ENCODE results near the gene SYT9. TPM values are rescaled to one million over a fixed set of nuclear protein-coding genes. Genes with fewer than 3 reads are reported as not detected.
A peak's percentile ranks its signal among the peaks of the same experiment; 100 is the strongest.

Gene SYT9
- total and polyA plus RNA-seq, 12 donors = 0.01 to 0.66 (median 0.32) TPM; not detected in 3

- Histone ChIP-seq H3K9me3 (no peaks in the 10 kb centered on the region), H3K27me3 (no peaks in the 10 kb centered on the region), H3K36me3 (no peaks in the 10 kb centered on the region), H3K4me3 (no peak overlapping the region), H3K27ac (no peak overlapping the region), H3K4me1 (no peaks in the 10 kb centered on the region)
- ATAC-seq (no peak), DNase-seq (no peak)
- no peak for TF ChIP-seq CTCF (IDR thresholded peaks at IDR 0.05)
- intact Hi-C loops (cut with DNase I) = no loop called here
- 67 to 73% methylated on average over 2 of the region's 2 CpGs for WGBS, 2 donors
These were observed 215.9 kb downstream of the SYT9 start for GRCh38 chr11:7467652-7468051.

GRCh38 chr11:7469351-7469865 lies 217.7 kb downstream of the SYT9 start:
- intact Hi-C loops (cut with DNase I) = no loop called here
- H3K36me3 ChIP-seq = no peaks in the 10 kb centered on the region
- ATAC-seq = no peak

GRCh38 chr11:7471071-7471470 lies 219.4 kb downstream of the SYT9 start:
- 72 to 76% methylated on average over 6 to 7 of the region's 7 CpGs for WGBS, 2 donors
- Histone ChIP-seq H3K9me3 (no peaks in the 10 kb centered on the region), H3K36me3 (no peaks in the 10 kb centered on the region), H3K27ac (no peak overlapping the region), H3K27me3 (no peaks in the 10 kb centered on the region), H3K4me1 (no peaks in the 10 kb centered on the region), H3K4me3 (no peak overlapping the region)
- DNase-seq (no peak), ATAC-seq (no peak)
- intact Hi-C loops (cut with DNase I) = no loop called here
- TF ChIP-seq CTCF (IDR thresholded peaks at IDR 0.05) = no peak

More at GRCh38 chr11:7469351-7469865, 217.7 kb downstream of the SYT9 start:
- 94 to 97% methylated on average over 5 of the region's 5 CpGs for WGBS, 2 donors
- H3K27me3 ChIP-seq = no peaks in the 10 kb centered on the region
- no peak overlapping the region for H3K27ac ChIP-seq
- no peak for TF ChIP-seq CTCF (IDR thresholded peaks at IDR 0.05)
- H3K9me3 ChIP-seq = no peaks in the 10 kb centered on the region
- no peak for DNase-seq
- H3K4me3 ChIP-seq = no peak overlapping the region
- no peaks in the 10 kb centered on the region for H3K4me1 ChIP-seq

GRCh38 chr11:7473717-7474116 lies 222.0 kb downstream of the SYT9 start:
- intact Hi-C loops (cut with DNase I) = no loop called here
- no peak for DNase-seq
- peak in 3 of 8 donors; percentile 30 to 38 (median 35) for ATAC-seq

More at GRCh38 chr11:7473717-7474116, 222.0 kb downstream of the SYT9 start:
- H3K36me3 ChIP-seq = no peaks in the 10 kb centered on the region
- TF ChIP-seq CTCF (IDR thresholded peaks at IDR 0.05) = no peak
- H3K27me3 ChIP-seq = no peaks in the 10 kb centered on the region
- no peaks in the 10 kb centered on the region for H3K9me3 ChIP-seq
- no peak overlapping the region for H3K27ac ChIP-seq
- 29 to 58% methylated on average over 1 of the region's 1 CpG for WGBS, 2 donors
- H3K4me1 ChIP-seq = no peaks in the 10 kb centered on the region
- no peak overlapping the region for H3K4me3 ChIP-seq
